H1 (cell line): ENCODE results near the gene EYA2.

Experiments used
- ATF3 ChIP-seq: IDR thresholded peaks from 2 replicates; pipeline ENCODE4 v1.6.1; 2011; ENCODE audit warnings: low read depth, mild to moderate bottlenecking, low read length; ENCODE audit not compliant: insufficient read depth
- BRCA1 ChIP-seq: IDR thresholded peaks from 2 replicates; pipeline ENCODE4 v1.6.1; 2012; ENCODE audit warnings: low read depth, low read length, improper control_type of control experiment
- CHD1 ChIP-seq: IDR thresholded peaks from 2 replicates; pipeline ENCODE4 v1.6.1; 2012; ENCODE audit warnings: low read depth, low read length, improper control_type of control experiment
- CTCF ChIP-seq, 3 experiments: IDR thresholded peaks; 1 replicate in 2 of 3; 2 replicates in 1 of 3; pipeline versions ENCODE4 v1.5.1 to v1.6.1; 2011; ENCODE audit warnings: low read length in 3 of 3, mild to moderate bottlenecking in 3 of 3, inconsistent platforms in 2 of 3, low read depth in 1 of 3, moderate library complexity in 1 of 3; ENCODE audit not compliant: insufficient read depth in 1 of 3; ENCODE audit errors: control extremely low read depth in 1 of 3
- EZH2 ChIP-seq: fragments of 200-600 bp; sonication (generic); IDR thresholded peaks from 2 replicates; pipeline ENCODE4 v1.7.1; 2012; ENCODE audit warnings: low read depth, mild to moderate bottlenecking, moderate library complexity, low read length, inconsistent platforms; ENCODE audit not compliant: severe bottlenecking
- JUN ChIP-seq: IDR thresholded peaks from 2 replicates; pipeline ENCODE4 v1.6.1; 2011; ENCODE audit warnings: low read depth, mild to moderate bottlenecking, improper control_type of control experiment, low read length
- POLR2A ChIP-seq, 2 experiments: IDR thresholded peaks; 1 replicate in 1 of 2; 2 replicates in 1 of 2; pipeline ENCODE4 v1.6.1; 2011; ENCODE audit warnings: low read depth in 2 of 2, low read length in 2 of 2, mild to moderate bottlenecking in 2 of 2; ENCODE audit errors: control extremely low read depth in 1 of 2
- POLR2AphosphoS5 ChIP-seq: IDR thresholded peaks from 2 replicates; pipeline ENCODE4 v1.6.1; 2011; ENCODE audit warnings: low read depth, low read length
- RAD21 ChIP-seq, 2 experiments: IDR thresholded peaks in 1 of 2; conservative IDR thresholded peaks in 1 of 2; 2 replicates each; pipeline ENCODE4 v1.6.1; 2011; ENCODE audit warnings: low read depth in 2 of 2, low read length in 2 of 2, improper control_type of control experiment in 1 of 2, inconsistent platforms in 1 of 2, mild to moderate bottlenecking in 1 of 2, moderate library complexity in 1 of 2
- SIX5 ChIP-seq: IDR thresholded peaks from 2 replicates; pipeline ENCODE4 v1.6.1; 2011; ENCODE audit warnings: mild to moderate bottlenecking, low read depth, low read length
- SUZ12 ChIP-seq: fragments of 200-600 bp; sonication (generic); IDR thresholded peaks from 2 replicates; pipeline ENCODE4 v1.6.1; 2012; ENCODE audit warnings: mild to moderate bottlenecking, inconsistent platforms, low read length, moderate library complexity, mixed read lengths
- TAF1 ChIP-seq: IDR thresholded peaks from 2 replicates; pipeline ENCODE4 v1.6.1; 2011; ENCODE audit warnings: mild to moderate bottlenecking, low read depth, low read length
- TCF12 ChIP-seq: IDR thresholded peaks from 2 replicates; pipeline ENCODE4 v1.6.1; 2011; ENCODE audit warnings: low read depth, mild to moderate bottlenecking, low read length
- YY1 ChIP-seq: IDR thresholded peaks from 2 replicates; pipeline ENCODE4 v1.6.1; 2011; ENCODE audit warnings: low read depth, mild to moderate bottlenecking, low read length

GRCh38 chr20:47187450-47188195 is 293.0 kb downstream of the EYA2 start:
- TF ChIP-seq EZH2 (no peak), SUZ12 (no peak), CTCF (IDR thresholded peaks at IDR 0.05; ENCODE audit: control extremely low read depth in 1 of 3, insufficient read depth in 1 of 3, low read depth in 1 of 3, low read length in 3 of 3) (no peak), SIX5 (no peak), TCF12 (no peak), POLR2AphosphoS5 (no peak), POLR2A (IDR thresholded peaks at IDR 0.05; ENCODE audit: control extremely low read depth in 1 of 2, low read depth in 2 of 2, low read length in 2 of 2) (no peak), RAD21 (IDR thresholded peaks at IDR 0.05 in 1 of 2, conservative IDR thresholded peaks at IDR 0.05 in 1 of 2; ENCODE audit: low read depth in 2 of 2, low read length in 2 of 2) (no peak), ATF3 (no peak), YY1 (no peak), BRCA1 (no peak), JUN (no peak), CHD1 (no peak), TAF1 (no peak)
